ENCODE data around the gene ERC1.

DNA sequence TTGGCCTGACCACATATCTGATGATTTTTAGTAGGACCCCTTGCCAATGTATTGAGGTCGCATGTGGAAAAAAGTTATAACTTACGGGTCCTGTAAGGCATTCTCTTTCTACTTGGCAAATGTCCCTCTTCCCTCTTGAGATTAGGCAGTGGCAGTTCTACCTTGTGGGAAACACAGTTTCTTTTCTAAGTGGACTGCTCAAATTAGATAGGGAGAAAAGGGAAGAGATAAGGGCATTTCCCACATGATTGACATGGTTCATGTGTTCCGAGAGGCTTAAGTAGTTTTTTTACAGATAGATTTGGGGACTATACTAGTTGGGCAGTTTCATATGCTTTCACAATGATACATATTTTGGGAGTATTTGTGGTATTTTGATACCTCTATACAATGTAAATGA is 448.7 kb downstream of the ERC1 start:
- TF ChIP-seq, protein P1, sequence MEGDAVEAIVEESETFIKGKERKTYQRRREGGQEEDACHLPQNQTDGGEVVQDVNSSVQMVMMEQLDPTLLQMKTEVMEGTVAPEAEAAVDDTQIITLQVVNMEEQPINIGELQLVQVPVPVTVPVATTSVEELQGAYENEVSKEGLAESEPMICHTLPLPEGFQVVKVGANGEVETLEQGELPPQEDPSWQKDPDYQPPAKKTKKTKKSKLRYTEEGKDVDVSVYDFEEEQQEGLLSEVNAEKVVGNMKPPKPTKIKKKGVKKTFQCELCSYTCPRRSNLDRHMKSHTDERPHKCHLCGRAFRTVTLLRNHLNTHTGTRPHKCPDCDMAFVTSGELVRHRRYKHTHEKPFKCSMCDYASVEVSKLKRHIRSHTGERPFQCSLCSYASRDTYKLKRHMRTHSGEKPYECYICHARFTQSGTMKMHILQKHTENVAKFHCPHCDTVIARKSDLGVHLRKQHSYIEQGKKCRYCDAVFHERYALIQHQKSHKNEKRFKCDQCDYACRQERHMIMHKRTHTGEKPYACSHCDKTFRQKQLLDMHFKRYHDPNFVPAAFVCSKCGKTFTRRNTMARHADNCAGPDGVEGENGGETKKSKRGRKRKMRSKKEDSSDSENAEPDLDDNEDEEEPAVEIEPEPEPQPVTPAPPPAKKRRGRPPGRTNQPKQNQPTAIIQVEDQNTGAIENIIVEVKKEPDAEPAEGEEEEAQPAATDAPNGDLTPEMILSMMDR (IDR thresholded peaks at IDR 0.05): no peak
- TF ChIP-seq POLR2AphosphoS5 (IDR thresholded peaks at IDR 0.05): no peak
